ENCODE data around the gene NAPA.
A peak's percentile ranks its signal among the peaks of the same experiment; 100 is the strongest.
"Not testable (repeated sequence)": the region's sequence is repeated elsewhere in the genome, so short reads cannot be mapped to it uniquely, and the experiment has no call there.

The NAPA gene

DNA sequence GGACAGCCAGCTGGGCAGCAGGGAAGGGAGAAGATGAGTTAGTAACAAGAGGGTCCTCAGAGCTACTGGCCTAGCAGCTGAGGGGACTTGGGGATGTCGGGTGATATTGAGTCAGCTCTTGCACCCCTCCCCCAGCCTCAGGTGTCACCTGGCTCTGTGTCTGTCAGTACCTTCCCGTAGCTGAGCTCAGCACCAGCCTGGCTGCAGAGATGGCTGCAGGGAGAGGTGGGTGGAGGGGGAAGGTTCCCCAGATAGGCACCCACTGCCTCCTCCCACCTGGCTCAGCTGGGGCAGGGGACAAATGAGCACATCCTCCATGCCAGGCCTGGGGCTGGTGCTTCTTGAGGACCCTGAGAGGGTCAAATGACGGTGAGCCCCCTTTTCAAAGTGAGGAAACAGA, 24.0 kb downstream of the NAPA start:
- Histone ChIP-seq H3K27ac (no peak overlapping the region), H3K4me3 (no peak overlapping the region), H3K9ac (ENCODE audit: insufficient read length) (no peak overlapping the region), H3K36me3 (ENCODE audit: insufficient read depth, low read length) (no peaks in the 10 kb centered on the region), H3K9me3 (ENCODE audit: low read depth, low read length) (no peaks in the 10 kb centered on the region)
- TF ChIP-seq FOXP2 (optimal IDR thresholded peaks at IDR 0.05; ENCODE audit: control extremely low read depth, extremely low read length, insufficient read depth) (no peak), EZH2 (IDR thresholded peaks at IDR 0.05) (no peak), POLR2AphosphoS5 (IDR thresholded peaks at IDR 0.05; ENCODE audit: borderline replicate concordance, low read depth, low read length) (no peak)
- no peak for DNase-seq (ENCODE audit: low read depth, low spot score)

- DNase-seq (ENCODE audit: low read depth, low spot score): no peak
- TF ChIP-seq FOXP2 (optimal IDR thresholded peaks at IDR 0.05; ENCODE audit: control extremely low read depth, extremely low read length, insufficient read depth) (no peak), EZH2 (IDR thresholded peaks at IDR 0.05) (no peak), POLR2AphosphoS5 (IDR thresholded peaks at IDR 0.05; ENCODE audit: borderline replicate concordance, low read depth, low read length) (no peak)
- Histone ChIP-seq H3K9me3 (ENCODE audit: low read depth, low read length) (no peaks in the 10 kb centered on the region), H3K9ac (ENCODE audit: insufficient read length) (no peak overlapping the region), H3K4me3 (no peak overlapping the region), H3K36me3 (ENCODE audit: insufficient read depth, low read length) (no peaks in the 10 kb centered on the region), H3K27ac (no peak overlapping the region)
Measured at GRCh38 chr19:47490031-47490430, 24.8 kb downstream of the NAPA start.

DNA sequence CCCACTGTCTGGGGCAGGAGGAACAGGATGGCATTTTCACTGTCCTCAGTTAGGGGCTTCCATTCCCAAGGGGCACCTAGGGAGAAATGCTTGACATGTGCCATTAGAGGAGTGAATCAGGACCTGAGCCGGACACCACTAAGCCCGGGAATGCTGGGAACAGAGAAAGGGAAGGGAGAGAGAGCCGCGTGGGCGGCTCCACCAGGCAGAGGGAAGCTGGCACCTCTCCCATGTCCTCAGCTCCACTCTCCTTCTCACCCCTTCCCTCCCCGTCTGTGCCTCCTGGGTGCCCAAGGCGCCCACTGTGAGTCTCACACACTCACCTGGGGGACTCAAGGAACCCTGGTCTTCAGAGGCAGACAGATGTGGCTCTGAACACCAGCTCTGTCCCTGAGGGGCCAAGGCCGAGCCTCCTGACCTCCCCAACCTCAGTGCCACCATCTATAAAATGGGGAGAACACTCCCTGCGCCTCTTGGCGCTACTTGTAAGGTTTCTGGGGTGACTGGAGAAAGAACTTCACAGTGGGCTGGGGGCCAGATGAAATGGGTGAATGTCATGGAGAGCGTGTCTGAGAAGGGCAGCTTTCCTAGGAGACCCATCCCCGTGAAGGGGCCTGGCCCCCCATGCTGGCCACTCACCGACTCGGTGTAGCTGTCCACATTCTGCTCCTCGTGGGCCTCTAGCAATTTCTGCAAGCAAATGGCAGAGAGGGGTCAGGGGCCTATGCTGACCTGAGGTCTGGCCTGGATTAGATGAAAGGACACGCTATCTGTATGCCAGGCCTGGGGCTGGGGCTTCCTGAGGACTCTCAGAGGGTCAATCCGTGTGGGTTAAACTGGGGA, 25.6 kb downstream of the NAPA start:
- no peak for DNase-seq (ENCODE audit: low read depth, low spot score)
- no peak overlapping the region for H3K9ac ChIP-seq (ENCODE audit: insufficient read length)
- H3K4me3 ChIP-seq: no peak overlapping the region
- H3K9me3 ChIP-seq (ENCODE audit: low read depth, low read length): no peaks in the 10 kb centered on the region
- no peaks in the 10 kb centered on the region for H3K36me3 ChIP-seq (ENCODE audit: insufficient read depth, low read length)
- H3K27ac ChIP-seq: no peak overlapping the region
- no peak for TF ChIP-seq EZH2 (IDR thresholded peaks at IDR 0.05)
- no peak for TF ChIP-seq POLR2AphosphoS5 (IDR thresholded peaks at IDR 0.05; ENCODE audit: borderline replicate concordance, low read depth, low read length)
- no peak for TF ChIP-seq FOXP2 (optimal IDR thresholded peaks at IDR 0.05; ENCODE audit: control extremely low read depth, extremely low read length, insufficient read depth)

- Histone ChIP-seq H3K9me3 (ENCODE audit: low read depth, low read length) (no peaks in the 10 kb centered on the region), H3K9ac (ENCODE audit: insufficient read length) (no peak overlapping the region), H3K27ac (no peak overlapping the region), H3K36me3 (ENCODE audit: insufficient read depth, low read length) (no peaks in the 10 kb centered on the region), H3K4me3 (no peak overlapping the region)
- TF ChIP-seq EZH2 (IDR thresholded peaks at IDR 0.05) (no peak), FOXP2 (optimal IDR thresholded peaks at IDR 0.05; ENCODE audit: control extremely low read depth, extremely low read length, insufficient read depth) (no peak), POLR2AphosphoS5 (IDR thresholded peaks at IDR 0.05; ENCODE audit: borderline replicate concordance, low read depth, low read length) (no peak)
- DNase-seq (ENCODE audit: low read depth, low spot score): no peak
Measured at GRCh38 chr19:47487551-47488515, 27.0 kb downstream of the NAPA start.

- H3K9me3 ChIP-seq (ENCODE audit: low read depth, low read length): no peaks in the 10 kb centered on the region
- no peaks in the 10 kb centered on the region for H3K36me3 ChIP-seq (ENCODE audit: insufficient read depth, low read length)
- no peak overlapping the region for H3K27ac ChIP-seq
- TF ChIP-seq EZH2 (IDR thresholded peaks at IDR 0.05) (no peak), FOXP2 (optimal IDR thresholded peaks at IDR 0.05; ENCODE audit: control extremely low read depth, extremely low read length, insufficient read depth) (no peak), POLR2AphosphoS5 (IDR thresholded peaks at IDR 0.05; ENCODE audit: borderline replicate concordance, low read depth, low read length) (no peak)
- no peak for DNase-seq (ENCODE audit: low read depth, low spot score)
- no peak overlapping the region for H3K4me3 ChIP-seq
- peak overlapping the region; percentile 7 for H3K9ac ChIP-seq (ENCODE audit: insufficient read length)
Measured at GRCh38 chr19:47486900-47487299, 28.0 kb downstream of the NAPA start.

- not testable (repeated sequence) for H3K36me3 ChIP-seq (ENCODE audit: insufficient read depth, low read length); H3K9me3 ChIP-seq (ENCODE audit: low read depth, low read length); DNase-seq (ENCODE audit: low read depth, low spot score); H3K4me3 ChIP-seq; H3K9ac ChIP-seq (ENCODE audit: insufficient read length); H3K27ac ChIP-seq
Measured at GRCh38 chr19:47486220-47486619, 28.6 kb downstream of the NAPA start.

DNA sequence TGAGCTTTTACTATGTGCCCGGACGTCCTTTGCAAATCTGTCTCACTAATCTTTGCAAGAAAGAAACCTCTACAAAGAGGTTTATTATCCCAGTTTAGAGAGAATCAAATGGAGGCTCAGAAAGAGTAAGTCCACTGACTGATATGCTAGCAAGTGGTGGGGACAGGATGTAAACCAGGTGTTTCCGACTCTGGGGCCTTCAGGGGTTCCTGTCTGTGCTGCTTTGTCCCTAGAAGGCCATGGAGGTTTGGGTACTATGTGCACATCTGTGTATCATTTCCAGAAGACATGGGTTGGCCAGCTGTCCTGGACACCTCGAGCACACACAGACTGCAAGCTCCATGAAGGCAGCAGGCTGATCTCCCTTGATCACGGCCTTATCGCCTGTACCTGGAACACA, 29.7 kb downstream of the NAPA start:
- no peaks in the 10 kb centered on the region for H3K9me3 ChIP-seq (ENCODE audit: low read depth, low read length)
- H3K27ac ChIP-seq: peak overlapping the region; percentile 25; the same call in 1 of the 2 replicates
- TF ChIP-seq FOXP2 (optimal IDR thresholded peaks at IDR 0.05; ENCODE audit: control extremely low read depth, extremely low read length, insufficient read depth) (no peak), EZH2 (IDR thresholded peaks at IDR 0.05) (no peak), POLR2AphosphoS5 (IDR thresholded peaks at IDR 0.05; ENCODE audit: borderline replicate concordance, low read depth, low read length) (no peak)
- H3K9ac ChIP-seq (ENCODE audit: insufficient read length): no peak overlapping the region
- DNase-seq (ENCODE audit: low read depth, low spot score): no peak
- H3K36me3 ChIP-seq (ENCODE audit: insufficient read depth, low read length): no peaks in the 10 kb centered on the region
- no peak overlapping the region for H3K4me3 ChIP-seq
